Mammary epithelial cell (primary cell): ENCODE measurements around the gene CHRNA4.

Experiments used
- CTCF ChIP-seq, 2 donors: IDR thresholded peaks in 1 of 2; conservative IDR thresholded peaks in 1 of 2; 2 replicates each; pipeline ENCODE4 v1.5.1; 2011 to 2012; ENCODE audit warnings: inconsistent platforms in 2 of 2, low read length in 2 of 2, mild to moderate bottlenecking in 2 of 2, control low read depth in 1 of 2, low read depth in 1 of 2; ENCODE audit not compliant: insufficient read depth in 1 of 2; ENCODE audit errors: extremely low read depth in 1 of 2
- EZH2 ChIP-seq: IDR thresholded peaks from 2 replicates; pipeline ENCODE4 v1.6.1; 2012; ENCODE audit warnings: low read length, inconsistent platforms, borderline replicate concordance

- TF ChIP-seq CTCF (conservative IDR thresholded peaks at IDR 0.05 in 1 of 2, IDR thresholded peaks at IDR 0.05 in 1 of 2; ENCODE audit: extremely low read depth in 1 of 2, insufficient read depth in 1 of 2, low read depth in 1 of 2, low read length in 2 of 2), result no peak
- TF ChIP-seq EZH2, result no peak
Observed at GRCh38 chr20:63366390-63367365, 5.5 kb upstream of the CHRNA4 start.
